ENCODE data around the gene DDIT4L.

GRCh38 chr4:100165809-100166208 lies 24.5 kb downstream of the DDIT4L start:
- TF ChIP-seq POLR2A (IDR thresholded peaks at IDR 0.05), result no peak
- TF ChIP-seq, protein P1, sequence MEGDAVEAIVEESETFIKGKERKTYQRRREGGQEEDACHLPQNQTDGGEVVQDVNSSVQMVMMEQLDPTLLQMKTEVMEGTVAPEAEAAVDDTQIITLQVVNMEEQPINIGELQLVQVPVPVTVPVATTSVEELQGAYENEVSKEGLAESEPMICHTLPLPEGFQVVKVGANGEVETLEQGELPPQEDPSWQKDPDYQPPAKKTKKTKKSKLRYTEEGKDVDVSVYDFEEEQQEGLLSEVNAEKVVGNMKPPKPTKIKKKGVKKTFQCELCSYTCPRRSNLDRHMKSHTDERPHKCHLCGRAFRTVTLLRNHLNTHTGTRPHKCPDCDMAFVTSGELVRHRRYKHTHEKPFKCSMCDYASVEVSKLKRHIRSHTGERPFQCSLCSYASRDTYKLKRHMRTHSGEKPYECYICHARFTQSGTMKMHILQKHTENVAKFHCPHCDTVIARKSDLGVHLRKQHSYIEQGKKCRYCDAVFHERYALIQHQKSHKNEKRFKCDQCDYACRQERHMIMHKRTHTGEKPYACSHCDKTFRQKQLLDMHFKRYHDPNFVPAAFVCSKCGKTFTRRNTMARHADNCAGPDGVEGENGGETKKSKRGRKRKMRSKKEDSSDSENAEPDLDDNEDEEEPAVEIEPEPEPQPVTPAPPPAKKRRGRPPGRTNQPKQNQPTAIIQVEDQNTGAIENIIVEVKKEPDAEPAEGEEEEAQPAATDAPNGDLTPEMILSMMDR (IDR thresholded peaks at IDR 0.05), result no peak
